Colonic mucosa (tissue), 4 donors: ENCODE measurements around the gene ASTN1. TPM values are rescaled to one million over a fixed set of nuclear protein-coding genes. Genes with fewer than 3 reads are reported as not detected.

Experiments used
- DNase-seq: peaks from one replicate; pipeline ENCODE4 v3.0.0-alpha.2; 2020
- H3K27ac ChIP-seq: fragments of 200-600 bp; one replicate; pipeline ENCODE4 v1.8.0; 2021
- H3K27me3 ChIP-seq: fragments of 200-600 bp; one replicate; pipeline ENCODE4 v1.8.0; 2021
- H3K36me3 ChIP-seq: fragments of 200-600 bp; one replicate; pipeline ENCODE4 v1.8.0; 2021
- H3K4me1 ChIP-seq: fragments of 200-600 bp; one replicate; pipeline ENCODE4 v1.8.0; 2021; ENCODE audit warnings: mild to moderate bottlenecking
- H3K4me3 ChIP-seq: fragments of 200-600 bp; one replicate; pipeline ENCODE4 v1.8.0; 2021
- H3K9ac ChIP-seq, 2 donors: one replicate each; pipeline ENCODE4 v1.7.0; 2013; ENCODE audit warnings: control low read depth in 2 of 2, low read depth in 2 of 2, low read length in 2 of 2
- H3K9me3 ChIP-seq: fragments of 200-600 bp; one replicate; pipeline ENCODE4 v1.8.0; 2021
- CTCF ChIP-seq: fragments of 200-600 bp; IDR thresholded peaks from one replicate; pipeline ENCODE4 v1.8.0; 2022; ENCODE audit warnings: antibody characterized with exemption, mild to moderate bottlenecking
- intact Hi-C: fragments of 100-400 bp; cut with DNase I; formaldehyde crosslinking; loops from one replicate; pipeline ENCODE4 v1.14.1; 2022
- total RNA-seq, 2 donors: library from RNA; stranded (reverse); fragmentation: NEBNext Ultra II Directional in 1 of 2; extraction: Animal tissue kit (Norgen Biotek cat#: 25700) in 1 of 2; gene quantifications; one replicate each; pipeline ENCODE4 v1.2.1, GENCODE V29; 2021
- donor health status: healthy.
- donor health status: DM: no; HTN: no; CAD: no.
- donor health status: DM: no; HTN: no; CAD: no.

ASTN1 gene
- total RNA-seq, 2 donors from 2014 or later, result 0.15 to 0.42 TPM

- H3K9ac ChIP-seq, result no peak overlapping the region
- DNase-seq, result no peak
- intact Hi-C loops, result no loop called here
- H3K27ac ChIP-seq, result no peak overlapping the region
- H3K36me3 ChIP-seq, result no peaks in the 10 kb centered on the region
- H3K9me3 ChIP-seq, result no peaks in the 10 kb centered on the region
- no peak overlapping the region for H3K4me3 ChIP-seq
- TF ChIP-seq CTCF, result no peak
- H3K4me1 ChIP-seq, result no peaks in the 10 kb centered on the region
- H3K27me3 ChIP-seq, result no peaks in the 10 kb centered on the region
Measured at GRCh38 chr1:177133977-177134538, 30.5 kb downstream of the ASTN1 start.

DNA sequence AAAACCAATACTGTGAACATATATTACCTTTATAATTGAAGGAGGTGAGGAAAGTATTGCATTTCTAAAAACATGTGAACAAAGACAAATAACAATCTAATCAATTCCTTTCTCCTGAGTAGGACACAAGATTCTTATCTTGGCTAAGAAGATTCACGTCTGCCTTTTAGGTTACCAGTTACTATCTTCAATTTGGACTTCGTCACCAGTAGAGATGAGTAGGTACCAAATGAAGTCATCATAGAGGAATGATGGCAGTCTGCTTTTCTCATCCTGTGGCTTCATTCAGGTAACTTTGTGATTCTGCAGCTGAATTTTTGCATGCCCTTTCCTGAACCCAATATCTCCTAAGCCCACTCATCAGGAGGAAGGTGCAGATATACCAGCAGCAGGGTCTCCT lies 32.4 kb downstream of the ASTN1 start:
- no peak for TF ChIP-seq CTCF
- H3K27me3 ChIP-seq, result no peaks in the 10 kb centered on the region
- intact Hi-C loops, result no loop called here

GRCh38 chr1:177131723-177132122 lies 32.8 kb downstream of the ASTN1 start:
- no peak overlapping the region for H3K4me3 ChIP-seq

More for the DNA sequence above, 32.4 kb downstream of the ASTN1 start:
- no peak for DNase-seq
- Histone ChIP-seq H3K9ac (no peak overlapping the region), H3K27ac (no peak overlapping the region), H3K4me3 (no peak overlapping the region), H3K4me1 (no peaks in the 10 kb centered on the region), H3K36me3 (no peaks in the 10 kb centered on the region), H3K9me3 (no peaks in the 10 kb centered on the region)

DNA sequence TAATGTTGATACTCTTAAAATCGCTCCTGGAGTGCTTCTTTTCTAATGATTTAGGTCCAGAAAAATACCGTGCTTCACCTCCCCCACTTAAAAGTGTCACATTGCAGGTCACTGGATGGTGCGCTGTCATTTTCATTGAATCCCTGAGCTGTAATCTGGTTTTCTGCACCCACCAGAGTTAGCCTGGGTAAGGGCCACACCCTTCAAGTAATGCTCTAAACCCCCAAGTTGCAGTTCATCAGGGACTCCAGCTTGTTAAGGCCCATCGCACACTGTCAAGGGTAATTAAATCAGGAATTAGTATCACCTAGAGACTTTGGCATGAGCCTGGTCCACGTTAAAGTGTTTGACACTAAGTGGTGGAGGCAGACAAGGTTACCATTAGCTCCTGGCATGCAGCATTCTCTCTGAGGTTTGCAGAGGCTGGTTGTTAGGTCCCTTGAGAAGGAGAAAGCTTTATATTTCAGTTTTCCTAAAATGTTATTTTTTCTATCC lies 34.0 kb downstream of the ASTN1 start:
- H3K4me3 ChIP-seq, result no peak overlapping the region
- H3K27me3 ChIP-seq, result no peaks in the 10 kb centered on the region
- TF ChIP-seq CTCF, result no peak
- DNase-seq, result no peak
- H3K36me3 ChIP-seq, result no peaks in the 10 kb centered on the region
- H3K9me3 ChIP-seq, result no peaks in the 10 kb centered on the region
- H3K27ac ChIP-seq, result no peak overlapping the region
- intact Hi-C loops, result no loop called here
- H3K4me1 ChIP-seq, result no peaks in the 10 kb centered on the region
- no peak overlapping the region for H3K9ac ChIP-seq

More at GRCh38 chr1:177131723-177132122, 32.8 kb downstream of the ASTN1 start:
- Histone ChIP-seq H3K4me1 (no peaks in the 10 kb centered on the region), H3K36me3 (no peaks in the 10 kb centered on the region), H3K9me3 (no peaks in the 10 kb centered on the region), H3K9ac (no peak overlapping the region), H3K27ac (no peak overlapping the region), H3K27me3 (no peaks in the 10 kb centered on the region)
- no peak for DNase-seq
- intact Hi-C loops, result no loop called here
- TF ChIP-seq CTCF, result no peak

GRCh38 chr1:177128665-177129281 lies 35.7 kb downstream of the ASTN1 start:
- no peaks in the 10 kb centered on the region for H3K9me3 ChIP-seq
- intact Hi-C loops, result no loop called here
- no peaks in the 10 kb centered on the region for H3K36me3 ChIP-seq
- no peak for DNase-seq
- no peak overlapping the region for H3K9ac ChIP-seq
- no peaks in the 10 kb centered on the region for H3K4me1 ChIP-seq
- TF ChIP-seq CTCF, result no peak
- H3K4me3 ChIP-seq, result no peak overlapping the region
- no peaks in the 10 kb centered on the region for H3K27me3 ChIP-seq
- H3K27ac ChIP-seq, result no peak overlapping the region
